Endothelial cell (in vitro differentiated cells): ENCODE data around the gene NR3C1. TPM values are rescaled to one million over a fixed set of nuclear protein-coding genes. Genes with fewer than 3 reads are reported as not detected.

Experiments
- DNase-seq: peaks from one replicate; pipeline ENCODE4 v3.0.0; 2021; ENCODE audit warnings: low spot score
- H3K27ac Mint-ChIP-seq: one replicate; pipeline ENCODE4 v1.8.0; 2021; ENCODE audit warnings: mixed read lengths, inconsistent platforms; ENCODE audit not compliant: unreplicated experiment
- H3K27me3 Mint-ChIP-seq: one replicate; pipeline ENCODE4 v1.8.0; 2021; ENCODE audit warnings: mild to moderate bottlenecking, moderate library complexity, mixed read lengths, inconsistent platforms; ENCODE audit not compliant: unreplicated experiment
- H3K36me3 Mint-ChIP-seq: one replicate; pipeline ENCODE4 v1.8.0; 2021; ENCODE audit warnings: mild to moderate bottlenecking, low read depth, mixed read lengths, inconsistent platforms; ENCODE audit not compliant: unreplicated experiment
- H3K4me1 Mint-ChIP-seq: one replicate; pipeline ENCODE4 v1.8.0; 2021; ENCODE audit warnings: mild to moderate bottlenecking, mixed read lengths, inconsistent platforms; ENCODE audit not compliant: unreplicated experiment
- H3K4me3 Mint-ChIP-seq: one replicate; pipeline ENCODE4 v1.8.0; 2021; ENCODE audit warnings: mild to moderate bottlenecking, mixed read lengths, inconsistent platforms; ENCODE audit not compliant: unreplicated experiment
- H3K9me3 Mint-ChIP-seq: one replicate; pipeline ENCODE4 v1.8.0; 2021; ENCODE audit warnings: mixed read lengths, inconsistent platforms; ENCODE audit not compliant: unreplicated experiment
- total RNA-seq: library from RNA; stranded (reverse); fragmentation: NEBNext Ultra II Directional; extraction: Animal tissue kit (Norgen Biotek cat#: 25700); gene quantifications from one replicate; pipeline ENCODE4 v1.2.1, GENCODE V29; 2021; ENCODE audit not compliant: unreplicated experiment
- TF ChIP-seq, protein P1 (sequence below): fragments of 200-600 bp; sonication (generic); IDR thresholded peaks from one replicate; pipeline ENCODE4 v1.5.0; 2021; ENCODE audit warnings: antibody characterized with exemption; ENCODE audit not compliant: unreplicated experiment

NR3C1 gene
- total RNA-seq, 1 donor from 2014 or later, result 9.9 TPM

DNA sequence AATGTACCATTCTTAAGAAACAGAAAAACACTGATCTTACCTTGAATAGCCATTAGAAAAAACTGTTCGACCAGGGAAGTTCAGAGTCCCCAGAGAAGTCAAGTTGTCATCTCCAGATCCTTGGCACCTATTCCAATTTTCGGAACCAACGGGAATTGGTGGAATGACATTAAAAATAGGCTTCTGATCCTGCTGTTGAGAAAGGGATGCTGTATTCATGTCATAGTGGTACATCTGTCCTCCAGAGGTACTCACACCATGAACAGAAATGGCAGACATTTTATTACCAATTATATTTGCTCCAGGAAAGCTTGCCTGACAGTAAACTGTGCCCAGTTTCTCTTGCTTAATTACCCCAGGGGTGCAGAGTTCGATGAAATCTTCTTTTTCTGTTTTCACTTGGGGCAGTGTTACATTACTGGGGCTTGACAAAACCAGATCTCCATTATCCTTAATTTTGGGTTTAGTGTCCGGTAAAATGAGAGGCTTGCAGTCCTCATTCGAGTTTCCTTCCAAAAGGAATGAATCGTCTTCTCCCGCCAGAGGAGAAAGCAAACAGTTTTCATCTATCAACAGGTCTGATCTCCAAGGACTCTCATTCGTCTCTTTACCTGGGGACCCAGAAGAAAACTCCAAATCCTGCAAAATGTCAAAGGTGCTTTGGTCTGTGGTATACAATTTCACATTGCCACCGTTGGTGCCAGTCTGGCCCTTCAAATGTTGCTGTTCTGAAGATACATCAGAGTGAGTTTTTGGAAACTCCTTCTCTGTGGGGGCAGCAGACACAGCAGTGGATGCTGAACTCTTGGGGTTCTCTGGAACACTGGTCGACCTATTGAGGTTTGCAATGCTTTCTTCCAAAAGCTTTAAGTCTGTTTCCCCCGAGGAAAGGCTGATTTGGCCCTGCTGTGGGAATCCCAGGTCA lies 3.6 kb downstream of the NR3C1 start:
- no peak overlapping the region for H3K4me3 Mint-ChIP-seq
- H3K27me3 Mint-ChIP-seq, result peaks cover 3% of the 10 kb centered on the region
- peaks cover 13% of the 10 kb centered on the region for H3K4me1 Mint-ChIP-seq

DNA sequence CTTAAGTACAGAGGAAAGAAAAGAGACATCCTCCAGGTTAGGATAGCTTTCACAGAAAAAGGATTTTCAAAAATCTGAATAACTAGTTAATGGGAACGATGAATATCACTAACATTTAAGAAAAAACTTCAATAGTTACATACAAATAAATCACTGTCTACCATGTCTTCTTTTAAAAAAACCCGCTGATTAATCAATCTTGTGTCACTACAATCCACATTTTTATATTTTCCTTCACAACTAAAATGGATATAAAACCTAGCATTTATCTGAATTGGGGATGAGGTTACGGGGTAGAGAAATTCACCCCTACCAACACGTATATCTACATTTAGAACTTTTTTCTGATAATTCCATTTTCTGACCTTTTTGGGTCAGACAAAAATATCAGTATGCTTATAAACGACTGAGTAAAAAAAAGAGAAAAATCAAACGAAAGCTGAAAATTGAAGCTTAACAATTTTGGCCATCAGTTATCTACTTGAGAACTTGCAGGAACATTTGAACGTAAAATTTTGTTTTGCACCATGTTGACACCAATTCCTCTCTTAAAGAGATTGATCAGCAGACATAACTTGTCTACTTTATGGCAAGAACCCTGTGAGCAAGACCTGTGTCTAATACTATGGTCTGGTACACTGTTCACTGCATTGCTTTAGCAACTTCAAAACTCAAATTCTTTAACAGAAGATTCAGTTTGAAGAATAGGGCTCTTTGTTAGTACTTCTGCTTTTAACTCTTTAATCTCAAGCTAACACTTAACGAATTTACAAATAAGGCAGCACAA lies 4.8 kb downstream of the NR3C1 start:
- Mint-ChIP-seq H3K36me3 (no peaks in the 10 kb centered on the region), H3K4me3 (no peak overlapping the region), H3K27ac (no peak overlapping the region), H3K4me1 (peaks cover 13% of the 10 kb centered on the region), H3K27me3 (no peaks in the 10 kb centered on the region), H3K9me3 (no peaks in the 10 kb centered on the region)
- TF ChIP-seq, protein P1, sequence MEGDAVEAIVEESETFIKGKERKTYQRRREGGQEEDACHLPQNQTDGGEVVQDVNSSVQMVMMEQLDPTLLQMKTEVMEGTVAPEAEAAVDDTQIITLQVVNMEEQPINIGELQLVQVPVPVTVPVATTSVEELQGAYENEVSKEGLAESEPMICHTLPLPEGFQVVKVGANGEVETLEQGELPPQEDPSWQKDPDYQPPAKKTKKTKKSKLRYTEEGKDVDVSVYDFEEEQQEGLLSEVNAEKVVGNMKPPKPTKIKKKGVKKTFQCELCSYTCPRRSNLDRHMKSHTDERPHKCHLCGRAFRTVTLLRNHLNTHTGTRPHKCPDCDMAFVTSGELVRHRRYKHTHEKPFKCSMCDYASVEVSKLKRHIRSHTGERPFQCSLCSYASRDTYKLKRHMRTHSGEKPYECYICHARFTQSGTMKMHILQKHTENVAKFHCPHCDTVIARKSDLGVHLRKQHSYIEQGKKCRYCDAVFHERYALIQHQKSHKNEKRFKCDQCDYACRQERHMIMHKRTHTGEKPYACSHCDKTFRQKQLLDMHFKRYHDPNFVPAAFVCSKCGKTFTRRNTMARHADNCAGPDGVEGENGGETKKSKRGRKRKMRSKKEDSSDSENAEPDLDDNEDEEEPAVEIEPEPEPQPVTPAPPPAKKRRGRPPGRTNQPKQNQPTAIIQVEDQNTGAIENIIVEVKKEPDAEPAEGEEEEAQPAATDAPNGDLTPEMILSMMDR, result no peak
- DNase-seq, result no peak

More for the DNA sequence above, 3.6 kb downstream of the NR3C1 start:
- H3K36me3 Mint-ChIP-seq, result no peaks in the 10 kb centered on the region
- H3K27ac Mint-ChIP-seq, result no peak overlapping the region
- DNase-seq, result no peak
- TF ChIP-seq, protein P1, result no peak
- H3K9me3 Mint-ChIP-seq, result no peaks in the 10 kb centered on the region

GRCh38 chr5:143398053-143398355 lies 5.5 kb downstream of the NR3C1 start:
- DNase-seq, result no peak
- TF ChIP-seq, protein P1, result no peak
- H3K36me3 Mint-ChIP-seq, result no peaks in the 10 kb centered on the region
- H3K4me3 Mint-ChIP-seq, result no peak overlapping the region
- H3K27me3 Mint-ChIP-seq, result no peaks in the 10 kb centered on the region
- peaks cover 13% of the 10 kb centered on the region for H3K4me1 Mint-ChIP-seq
- H3K9me3 Mint-ChIP-seq, result no peaks in the 10 kb centered on the region
- no peak overlapping the region for H3K27ac Mint-ChIP-seq

DNA sequence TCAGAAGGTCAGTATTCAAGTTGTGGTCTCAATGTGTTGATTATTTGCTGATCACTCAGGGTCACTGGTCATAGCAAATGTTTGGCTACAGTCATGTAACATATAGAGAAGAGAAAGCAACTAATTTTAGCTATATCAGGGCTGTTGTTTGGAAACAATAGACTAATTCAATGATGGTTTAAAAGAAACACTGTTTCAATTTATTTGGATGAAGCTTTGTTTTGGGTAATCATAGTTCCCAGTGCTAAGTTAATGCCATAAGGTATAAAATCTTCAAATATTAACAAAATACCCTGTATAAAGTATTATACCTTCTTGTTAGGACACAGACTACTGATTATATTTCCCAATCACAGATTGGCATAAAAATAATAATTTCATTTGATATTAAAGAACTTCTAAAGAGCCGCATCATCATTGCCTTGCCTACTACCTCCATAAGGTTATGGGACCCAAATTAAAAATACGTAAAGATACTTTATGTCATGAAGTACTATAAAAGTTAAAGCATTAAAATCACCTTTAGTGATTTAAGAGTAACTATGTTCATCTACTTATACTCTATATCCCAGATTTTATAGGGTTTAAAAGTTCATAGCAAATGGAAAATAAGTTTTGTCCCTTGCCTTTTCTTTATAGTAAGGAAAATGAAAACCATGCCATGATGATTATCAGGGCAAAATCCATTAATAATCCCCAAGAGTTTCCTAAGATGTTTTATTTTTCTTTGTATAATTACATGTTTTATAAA lies 6.0 kb downstream of the NR3C1 start:
- Mint-ChIP-seq H3K9me3 (no peaks in the 10 kb centered on the region), H3K4me3 (no peak overlapping the region), H3K4me1 (peaks cover 13% of the 10 kb centered on the region), H3K27ac (no peak overlapping the region), H3K36me3 (no peaks in the 10 kb centered on the region), H3K27me3 (no peaks in the 10 kb centered on the region)
- no peak for DNase-seq
- TF ChIP-seq, protein P1, result no peak
